GM21390 (cell line): Measurements from ENCODE around the gene ST6GALNAC3.

Experiments used
- ATAC-seq: cut with Tn5 transposase; IDR thresholded peaks from one replicate; pipeline ENCODE4 v1.9.1; 2021; ENCODE audit not compliant: unreplicated experiment

The ST6GALNAC3 gene

DNA sequence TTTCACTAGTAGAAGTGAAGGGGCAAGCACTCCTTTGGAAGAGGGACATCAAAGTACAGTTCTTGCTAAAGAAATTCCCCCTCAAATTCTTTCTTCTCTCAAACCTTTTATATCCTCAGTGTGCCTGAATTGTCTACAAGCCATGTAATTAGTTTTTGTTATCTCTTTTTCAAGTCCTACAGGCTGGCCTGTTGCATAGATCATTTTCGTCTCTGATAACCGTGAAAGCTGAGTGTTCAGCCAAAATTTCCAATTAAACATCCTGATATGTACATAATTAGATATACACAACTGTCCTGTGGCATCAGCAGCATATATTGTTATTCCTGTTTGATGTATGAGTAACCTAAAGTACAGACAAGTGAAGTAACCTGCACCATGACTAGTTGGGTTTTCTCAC is 417.2 kb downstream of the ST6GALNAC3 start:
- ATAC-seq = no peak

DNA sequence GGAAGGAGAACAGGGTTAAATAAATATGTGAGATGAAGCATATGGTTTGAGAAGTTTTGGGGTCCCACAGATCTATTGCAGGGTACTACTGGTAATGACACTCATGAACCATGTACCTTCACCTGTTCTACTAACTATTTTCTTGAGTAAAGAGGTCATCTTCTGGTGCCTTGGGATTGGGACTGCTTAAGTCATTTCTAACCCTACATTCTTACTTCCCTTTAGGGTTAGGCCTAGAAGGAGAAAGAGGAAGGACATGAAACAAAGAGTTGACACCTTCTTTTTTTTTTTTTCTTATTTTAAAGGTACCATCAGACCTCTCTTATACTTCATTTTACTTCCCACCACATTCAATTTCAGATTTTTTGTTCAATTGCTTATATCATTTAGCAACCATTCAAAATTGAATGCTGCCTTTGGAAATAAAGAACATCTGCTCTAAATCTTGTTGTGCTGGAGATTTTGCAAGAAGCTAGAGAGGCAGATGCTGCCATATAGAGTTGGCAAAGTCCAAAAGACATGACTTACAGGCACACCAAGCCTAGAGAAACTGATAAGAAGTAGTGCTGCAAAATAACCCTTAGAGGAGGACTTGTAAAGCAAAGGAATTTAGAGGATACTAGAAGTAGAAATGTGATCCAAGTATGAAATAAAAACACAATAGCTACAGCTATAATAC is 418.3 kb downstream of the ST6GALNAC3 start:
- ATAC-seq = no peak

DNA sequence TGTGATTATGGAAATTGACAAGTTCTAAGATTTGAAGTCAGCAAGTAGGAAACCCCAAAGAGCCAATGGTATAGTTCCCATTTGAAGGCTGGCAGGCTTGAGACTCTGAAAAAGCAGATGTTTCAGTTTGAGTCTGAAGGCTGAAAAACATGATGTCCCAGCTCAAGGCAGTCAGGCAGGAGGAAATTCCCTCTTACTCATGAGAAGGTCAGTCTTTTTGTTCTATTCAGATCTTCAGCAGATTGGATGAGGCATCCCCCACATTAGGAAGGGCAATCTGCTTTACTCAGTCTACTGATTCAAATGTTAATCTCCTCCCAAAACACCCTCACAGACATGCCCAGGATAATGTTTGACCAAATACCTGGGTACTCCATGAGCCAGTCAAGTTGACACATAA is 420.3 kb downstream of the ST6GALNAC3 start:
- peak; percentile 89 for ATAC-seq

DNA sequence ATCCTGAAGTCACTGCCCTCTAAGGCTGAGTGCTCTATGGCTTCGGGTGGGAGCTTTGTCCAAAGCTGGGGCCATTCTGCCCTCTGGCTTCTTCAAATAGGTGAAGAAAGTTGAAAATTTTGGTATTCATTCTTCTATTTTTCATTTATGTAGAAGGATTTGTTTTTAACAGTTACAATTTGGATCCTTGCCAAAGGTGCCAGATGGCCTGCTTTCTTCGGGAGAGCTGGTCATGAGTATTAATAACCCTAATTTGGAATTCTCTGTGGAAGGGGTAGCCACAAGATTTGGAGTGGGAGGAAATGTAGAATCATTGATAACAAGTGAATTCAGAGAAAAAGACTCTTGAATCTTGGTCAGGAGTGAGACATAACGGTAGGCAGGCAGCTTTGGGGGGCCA is 422.3 kb downstream of the ST6GALNAC3 start:
- no peak for ATAC-seq

DNA sequence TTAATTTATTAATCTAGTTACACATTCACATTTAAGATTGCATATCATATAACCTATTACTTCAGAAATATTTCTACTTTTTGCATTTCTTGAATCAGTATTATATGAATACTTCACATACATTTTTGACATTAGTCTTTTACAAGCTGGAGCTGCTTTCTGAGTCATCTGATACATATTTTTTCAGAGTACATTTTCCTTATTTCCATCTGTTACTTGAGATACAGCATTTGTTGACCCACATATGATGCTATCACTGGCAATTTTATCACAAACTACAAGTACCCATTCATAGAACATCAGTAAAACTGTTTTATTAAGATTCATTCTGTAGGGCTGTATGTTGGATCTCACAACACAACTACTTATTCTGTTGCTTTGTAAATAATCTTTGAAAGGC is 425.6 kb downstream of the ST6GALNAC3 start:
- no peak for ATAC-seq

DNA sequence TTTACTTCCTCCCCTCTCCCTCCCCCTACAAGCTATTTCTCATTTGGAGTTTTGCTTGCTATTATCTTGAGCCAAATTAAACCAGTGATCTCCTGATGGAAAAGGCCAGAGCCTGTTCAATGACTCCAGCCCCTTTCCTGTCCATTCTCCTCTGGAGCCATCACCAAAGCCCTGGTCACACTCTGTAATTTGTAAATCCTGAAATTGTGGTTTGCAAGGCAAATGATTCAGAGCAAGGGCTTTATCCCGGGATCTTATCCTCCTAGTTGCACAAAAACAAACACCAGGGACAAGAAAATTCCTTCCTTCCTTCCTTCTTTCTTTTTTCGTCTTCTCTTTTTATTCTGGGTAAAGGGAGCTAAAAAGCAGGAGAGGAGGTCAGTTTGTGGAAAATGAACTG is 426.6 kb downstream of the ST6GALNAC3 start:
- no peak for ATAC-seq

DNA sequence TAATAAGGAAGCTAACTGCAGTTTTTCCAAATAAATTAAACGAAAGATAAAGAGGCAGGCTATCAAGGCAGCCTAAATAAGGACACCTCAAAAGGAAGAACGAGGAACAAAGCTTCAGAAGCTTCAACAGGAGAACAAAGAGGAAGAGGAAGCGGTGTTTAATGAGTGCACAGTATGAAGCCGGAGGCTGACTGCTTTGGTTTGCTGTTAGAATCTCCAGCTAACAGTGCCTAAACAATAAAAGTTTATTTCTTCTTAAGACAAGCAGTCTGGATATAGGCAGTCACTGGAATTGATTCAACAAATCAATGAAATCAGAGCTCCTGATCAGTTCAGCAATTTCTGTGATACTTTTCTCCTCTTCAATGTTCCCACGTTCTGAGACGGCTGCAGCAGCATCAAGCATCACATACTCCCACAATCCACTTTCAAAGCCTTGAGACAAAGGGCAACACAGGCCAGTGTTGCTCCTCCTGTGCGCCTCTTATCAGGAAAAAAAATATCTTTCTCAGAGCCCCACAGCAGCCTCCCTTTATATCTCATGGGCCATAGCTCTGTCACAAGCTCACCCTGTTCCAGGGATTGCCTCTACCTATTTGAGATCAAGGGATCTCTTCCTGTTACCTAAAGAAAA is 427.2 kb downstream of the ST6GALNAC3 start:
- no peak for ATAC-seq

DNA sequence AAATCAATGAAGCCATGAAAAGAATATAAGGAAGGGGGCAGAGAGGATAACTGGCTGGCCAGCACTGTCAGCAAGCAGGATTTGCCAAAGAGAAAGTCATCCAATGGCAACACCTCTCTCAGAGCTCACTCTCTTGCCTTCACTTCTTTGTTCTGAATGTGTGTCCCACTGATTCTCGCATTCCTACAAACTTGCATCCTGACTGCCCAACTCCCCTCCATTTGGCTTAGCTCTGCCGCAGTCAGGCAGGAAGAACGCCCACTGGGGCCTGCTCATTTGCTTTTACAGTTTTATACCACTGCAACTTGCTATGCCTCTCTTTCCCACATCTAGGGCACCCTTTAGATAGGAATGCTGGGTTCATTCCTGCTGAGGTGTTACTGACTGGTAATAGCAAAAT is 428.6 kb downstream of the ST6GALNAC3 start:
- no peak for ATAC-seq

DNA sequence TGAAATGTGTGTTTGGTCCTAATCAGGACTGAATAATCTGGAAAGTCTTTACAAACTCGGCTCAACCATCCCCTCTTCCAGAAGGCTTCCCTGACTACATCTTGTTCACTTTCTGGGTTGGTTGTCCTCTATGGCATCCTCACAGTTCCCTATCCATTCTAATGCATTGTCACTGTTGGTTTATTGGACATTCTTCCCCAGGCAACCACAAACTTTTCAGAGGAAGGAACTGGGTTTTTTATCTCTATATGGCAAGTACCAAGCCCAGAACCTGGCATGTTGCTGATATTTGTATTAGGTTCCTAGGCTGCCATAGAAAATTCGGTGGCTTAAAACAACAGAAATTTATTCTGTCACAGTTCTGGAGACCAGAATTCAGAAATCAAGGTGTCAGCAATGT is 429.2 kb downstream of the ST6GALNAC3 start:
- no peak for ATAC-seq

DNA sequence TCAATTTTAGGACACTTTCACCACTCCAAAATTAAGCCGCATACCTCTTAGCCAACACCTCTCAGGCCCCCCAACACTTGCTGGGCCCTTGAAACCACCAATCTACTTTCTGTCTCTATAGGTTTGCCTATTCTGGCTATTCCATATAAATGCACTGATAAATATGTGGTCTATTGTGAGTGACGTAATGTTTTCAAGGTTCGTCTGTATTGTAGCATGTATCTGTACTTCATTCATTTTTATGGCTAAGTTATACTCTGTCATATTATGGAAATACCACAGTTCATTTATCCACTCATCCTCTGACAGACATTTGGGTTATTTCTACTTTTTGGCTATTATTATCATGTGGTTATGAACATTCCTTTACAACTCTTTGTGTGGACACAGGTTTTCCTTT is 432.8 kb downstream of the ST6GALNAC3 start:
- no peak for ATAC-seq

DNA sequence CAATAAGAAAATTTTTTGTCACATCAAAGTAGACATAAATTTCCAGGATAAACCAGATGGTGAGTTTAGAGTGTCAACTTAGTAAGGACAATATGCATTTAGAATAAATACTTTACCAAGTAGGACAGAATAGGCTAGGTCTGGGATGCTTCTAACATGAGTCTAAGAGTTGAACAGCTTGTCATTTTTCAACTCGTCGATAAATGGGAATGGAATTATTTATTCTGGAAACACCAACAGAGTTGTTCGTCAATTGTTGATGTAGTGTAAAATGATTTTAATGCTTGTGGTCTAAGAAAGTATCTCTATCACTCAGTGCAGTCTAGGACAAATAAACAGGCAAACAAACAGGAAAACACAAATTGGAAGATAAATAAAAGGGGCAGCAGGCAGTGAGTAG is 434.3 kb downstream of the ST6GALNAC3 start:
- no peak for ATAC-seq

DNA sequence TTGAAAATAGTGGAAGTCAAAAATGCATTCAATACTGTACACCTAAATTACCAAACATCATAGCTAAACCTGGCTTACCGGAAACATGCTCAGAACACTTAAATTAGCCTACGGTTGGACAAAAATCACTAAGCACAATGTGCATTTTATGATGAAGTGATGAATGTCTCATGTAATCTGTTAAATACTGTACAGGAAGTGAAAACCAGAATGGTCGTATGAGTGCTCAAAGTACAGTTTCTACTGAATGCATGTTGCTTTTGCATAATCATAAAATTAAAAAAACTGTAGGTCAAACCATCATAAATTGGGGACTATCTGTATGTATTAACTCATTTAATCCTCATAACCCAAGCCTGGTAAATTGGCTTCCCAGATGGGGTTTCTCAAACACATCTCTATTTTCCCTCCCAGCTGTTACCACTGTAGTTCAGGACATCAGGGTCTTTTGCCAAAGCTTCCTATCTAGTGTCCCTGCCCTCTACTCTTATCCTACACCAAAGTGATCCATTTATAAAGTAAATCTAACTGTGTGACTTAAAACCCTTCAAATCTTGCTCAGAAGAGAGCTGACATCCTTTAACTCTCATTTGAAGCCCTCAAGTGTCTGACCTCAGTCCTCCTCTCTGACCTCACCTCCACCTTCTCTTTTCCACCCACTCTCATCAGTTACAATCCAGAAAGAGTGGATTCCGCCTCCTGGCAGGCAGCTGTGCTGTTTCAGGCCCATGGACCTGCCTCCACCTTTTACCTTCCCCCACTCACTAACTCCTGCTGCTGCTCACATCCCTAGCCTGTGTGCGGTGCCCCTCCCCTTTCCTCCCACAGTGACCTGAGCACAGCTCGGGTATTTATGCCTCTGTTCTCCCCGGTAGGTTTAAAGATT is 436.4 kb downstream of the ST6GALNAC3 start:
- ATAC-seq = no peak

DNA sequence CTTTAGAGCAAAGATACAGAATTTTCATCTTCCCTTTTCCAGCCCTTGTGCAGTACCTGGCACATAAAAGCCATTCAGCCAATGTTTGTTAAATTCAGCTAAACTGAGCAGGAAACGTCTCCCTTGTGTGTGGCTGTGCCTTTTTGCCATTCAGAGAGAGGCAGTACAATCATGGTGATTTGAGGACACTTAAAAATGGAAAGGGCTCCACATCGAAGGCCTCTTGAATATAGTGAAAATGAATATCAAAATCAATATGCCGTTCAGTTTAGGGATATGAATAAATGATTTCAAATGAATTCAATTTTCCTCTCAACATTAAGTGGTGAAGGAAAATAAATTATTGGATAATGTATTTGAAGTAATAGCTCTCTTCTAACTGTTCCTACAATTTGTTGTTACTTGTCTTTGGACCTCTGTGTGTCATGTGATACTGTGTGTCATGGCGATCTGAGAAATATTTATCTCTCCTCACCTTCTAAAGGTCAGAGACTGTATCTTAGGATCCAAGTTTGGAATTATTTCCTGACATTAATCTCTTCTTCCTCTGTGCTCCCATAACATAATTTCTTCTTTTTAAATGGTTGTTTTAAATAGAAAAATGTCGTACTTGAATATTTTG is 437.1 kb downstream of the ST6GALNAC3 start:
- no peak for ATAC-seq

DNA sequence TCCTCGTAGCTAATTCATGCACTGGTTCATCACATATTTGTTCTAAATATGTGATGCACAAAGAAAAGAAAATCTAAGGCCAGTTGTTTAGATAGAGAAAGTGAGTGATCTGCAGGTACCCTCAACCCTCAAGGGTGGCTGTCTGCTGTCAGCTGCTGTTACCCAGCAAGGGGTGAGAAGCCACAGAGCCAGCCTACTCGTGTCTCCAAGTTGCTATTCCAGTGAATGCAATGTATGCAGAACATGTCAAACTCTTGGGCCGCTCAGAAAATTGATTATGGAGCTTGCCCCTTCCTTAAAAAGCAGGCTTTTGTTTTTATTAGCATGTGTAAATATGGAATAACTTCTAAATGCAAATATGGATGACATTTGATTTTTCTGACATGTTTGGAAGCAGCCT is 456.4 kb downstream of the ST6GALNAC3 start:
- no peak for ATAC-seq

DNA sequence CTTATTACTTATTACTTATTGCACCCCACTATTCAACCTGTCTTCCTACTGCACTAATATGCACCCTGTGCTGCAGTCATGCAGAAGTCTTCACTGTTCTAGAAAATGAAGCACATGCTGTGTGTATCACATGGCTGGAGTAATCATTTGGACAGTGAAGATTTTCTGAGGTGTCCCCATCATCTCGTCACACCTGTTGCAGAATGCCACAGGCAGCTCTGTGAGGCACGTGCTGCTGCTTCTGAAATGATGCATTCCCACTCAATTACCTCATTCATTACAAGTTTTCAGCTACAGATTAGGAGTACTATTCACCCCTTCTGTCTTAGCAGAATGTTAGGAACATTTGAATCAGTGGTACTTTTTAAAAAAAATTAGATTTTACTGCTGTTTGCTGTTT is 467.1 kb downstream of the ST6GALNAC3 start:
- ATAC-seq = no peak

DNA sequence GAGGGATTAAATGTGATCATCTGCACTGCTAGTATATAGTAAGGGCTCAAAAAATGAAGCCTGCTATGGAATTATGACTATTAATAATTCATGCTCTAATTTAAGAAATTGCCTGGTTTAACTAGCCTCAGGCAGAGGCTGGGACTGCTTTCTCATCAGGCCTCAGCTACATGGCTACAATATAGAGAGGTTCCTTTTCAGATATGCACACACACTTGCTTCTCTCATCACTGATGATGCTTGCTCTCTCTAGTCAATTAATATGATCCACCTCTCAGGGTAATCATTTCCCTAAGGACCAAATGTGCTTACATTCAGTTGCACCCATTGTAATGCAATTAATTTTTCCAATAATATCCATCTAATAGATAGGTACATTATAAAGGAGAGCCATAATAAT is 467.8 kb downstream of the ST6GALNAC3 start:
- no peak for ATAC-seq

DNA sequence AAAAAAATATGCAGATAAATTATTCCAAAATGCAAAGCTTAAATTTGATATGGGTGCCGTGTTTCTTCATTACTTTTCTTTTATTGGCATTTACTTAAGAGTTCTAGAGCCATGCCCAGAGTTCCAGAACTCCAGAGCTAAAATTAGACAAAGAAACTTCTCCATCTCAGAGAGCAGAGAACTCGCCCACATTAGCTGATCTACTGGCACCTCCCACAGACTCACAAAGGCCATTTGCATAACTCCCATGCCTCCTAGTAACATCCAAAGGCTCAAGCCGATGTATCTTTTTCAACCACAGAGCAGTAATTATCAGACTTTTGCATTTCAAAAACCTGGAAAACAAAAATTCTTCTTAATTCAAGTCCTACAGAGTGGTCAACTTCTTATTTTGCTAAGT is 468.9 kb downstream of the ST6GALNAC3 start:
- no peak for ATAC-seq

DNA sequence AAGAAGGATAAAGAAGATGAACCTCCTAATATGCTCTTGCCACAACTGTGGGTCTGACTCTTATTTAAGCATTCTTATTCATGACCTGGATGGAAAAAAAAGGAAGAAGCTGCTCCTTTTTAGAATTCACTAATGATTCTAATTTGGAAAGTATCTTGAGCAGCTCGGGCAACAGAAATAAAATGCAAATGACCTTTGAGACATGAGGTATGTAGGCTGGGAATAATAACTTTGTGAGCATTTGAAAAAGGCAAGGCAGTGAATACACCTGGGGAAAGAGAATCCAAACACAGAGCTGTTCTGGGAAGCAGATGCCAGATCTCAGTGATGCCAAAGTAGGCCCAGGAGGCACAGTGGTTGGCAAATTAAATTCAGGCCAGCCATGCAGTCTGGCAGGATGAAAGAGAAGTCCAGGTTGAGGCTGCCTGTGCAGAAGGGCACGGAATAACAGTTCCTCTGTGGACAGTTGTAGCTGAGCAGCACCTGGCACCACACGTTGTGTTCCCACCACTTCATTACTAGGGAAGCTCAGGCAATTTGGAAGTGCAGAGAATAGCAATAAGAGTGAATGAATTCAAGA is 471.9 kb downstream of the ST6GALNAC3 start:
- no peak for ATAC-seq

DNA sequence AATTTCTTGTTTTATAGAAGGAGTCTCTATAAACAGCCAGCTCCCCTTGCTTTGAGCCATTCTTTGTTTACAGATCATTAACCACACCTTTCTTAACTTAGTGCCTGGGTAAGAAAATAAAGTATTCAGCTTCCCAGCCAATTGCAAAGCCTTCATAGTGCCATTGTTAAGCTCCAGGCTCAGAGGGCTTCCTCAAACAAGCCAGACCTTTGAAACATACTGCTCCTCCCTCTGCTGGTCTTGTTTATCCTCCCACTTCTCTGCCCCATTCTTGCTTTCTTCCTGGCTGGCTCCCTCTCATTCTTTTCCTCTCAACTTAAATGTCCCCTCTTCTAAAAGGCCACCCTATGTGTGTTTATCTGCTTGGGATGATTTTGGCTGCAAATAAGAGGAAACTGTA is 473.4 kb downstream of the ST6GALNAC3 start:
- ATAC-seq = no peak

DNA sequence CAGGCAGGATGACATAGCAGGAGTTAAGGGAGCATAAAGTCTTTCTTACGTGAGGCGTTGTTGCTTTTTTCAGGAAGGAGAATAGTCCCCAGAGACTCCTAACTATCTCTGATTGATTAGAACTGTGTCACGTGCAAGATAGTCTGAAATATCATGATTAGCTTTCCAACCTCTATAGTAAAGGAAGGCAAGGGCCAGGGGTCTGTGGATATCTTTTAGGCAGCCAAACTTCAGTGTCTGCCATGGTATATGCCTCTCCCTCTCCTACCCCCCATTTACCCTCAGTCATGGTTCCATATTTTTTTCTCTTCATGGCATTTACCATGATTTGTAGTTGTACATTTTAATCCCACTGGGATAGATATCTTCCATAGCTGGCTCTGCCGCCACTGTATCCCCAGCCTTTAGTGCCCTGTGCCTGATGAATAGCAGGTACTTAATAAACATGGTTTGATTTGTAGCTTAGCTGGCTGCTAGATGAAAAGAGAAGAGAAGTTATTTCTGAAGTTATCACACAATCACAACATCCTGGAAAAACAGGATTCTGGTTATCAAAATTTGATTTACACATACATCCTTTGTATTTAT is 474.1 kb downstream of the ST6GALNAC3 start:
- ATAC-seq = no peak

DNA sequence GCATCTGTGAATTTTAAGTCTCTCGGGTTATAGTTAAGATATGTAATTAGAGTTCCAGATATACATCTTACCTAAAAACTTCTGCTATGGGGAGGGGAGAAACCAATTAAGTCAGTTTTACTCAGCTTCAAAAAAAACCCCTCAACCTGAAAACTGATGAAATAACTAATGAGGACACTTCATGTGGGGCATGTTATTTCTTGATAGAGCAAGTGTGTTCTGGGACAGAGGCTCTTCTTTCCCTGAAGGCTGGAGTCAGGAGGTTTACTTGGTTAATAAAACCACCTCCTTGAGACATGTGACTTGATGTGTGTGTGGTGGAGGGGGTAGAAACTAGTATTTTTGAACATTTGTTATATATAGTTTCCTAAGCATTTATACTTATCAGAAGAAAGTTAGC is 479.7 kb downstream of the ST6GALNAC3 start:
- ATAC-seq = no peak
